K562 (cell line): ENCODE measurements around the gene ANKRD34A. TPM values are rescaled to one million over a fixed set of nuclear protein-coding genes. Genes with fewer than 3 reads are reported as not detected.
A peak's percentile ranks its signal among the peaks of the same experiment; 100 is the strongest.

ENCODE experiments used
- ARHGAP35 ChIP-seq: fragments of 450-650 bp; IDR thresholded peaks from 2 replicates; pipeline ENCODE4 v1.6.1; 2018; ENCODE audit not compliant: partially characterized antibody
- E2F6 ChIP-seq, 2 experiments: IDR thresholded peaks; 2 replicates each; pipeline ENCODE4 v1.6.1; 2011; ENCODE audit warnings: borderline replicate concordance in 1 of 2, control low read depth in 1 of 2, low read depth in 1 of 2, low read length in 1 of 2, mild to moderate bottlenecking in 1 of 2, mixed read lengths in 1 of 2, moderate library complexity in 1 of 2; ENCODE audit not compliant: insufficient read depth in 1 of 2, insufficient read length in 1 of 2, poor library complexity in 1 of 2, severe bottlenecking in 1 of 2; ENCODE audit errors: extremely low read depth in 1 of 2
- ELF1 ChIP-seq: fragments of 200-800 bp; sonication (Bioruptor generic); IDR thresholded peaks from 2 replicates; pipeline ENCODE4 v1.6.1; 2016; ENCODE audit warnings: missing genetic modification characterization, missing compliant biosample characterization
- HNRNPLL ChIP-seq: fragments of 200-400 bp; formaldehyde crosslinking; IDR thresholded peaks from 2 replicates; pipeline ENCODE4 v1.6.1; 2017; ENCODE audit warnings: low read length, low read depth, mild to moderate bottlenecking; ENCODE audit not compliant: poor library complexity, severe bottlenecking
- KDM2B ChIP-seq: fragments of 250-450 bp; sonication (Bioruptor Pico); IDR thresholded peaks from 2 replicates; pipeline ENCODE4 v1.8.0; 2021; ENCODE audit warnings: mild to moderate bottlenecking, moderate library complexity
- KDM4B ChIP-seq, 2 experiments: fragments of 450-650 bp in 1 of 2; sonication (generic) in 1 of 2; IDR thresholded peaks; 2 replicates each; pipeline ENCODE4 v1.6.1; 2016 to 2017; ENCODE audit warnings: borderline replicate concordance in 2 of 2, antibody characterized with exemption in 1 of 2, low read depth in 1 of 2, mild to moderate bottlenecking in 1 of 2
- MTF1 ChIP-seq: fragments of 250-450 bp; sonication (Bioruptor Pico); IDR thresholded peaks from 2 replicates; pipeline ENCODE4 v1.9.0; 2021; ENCODE audit warnings: moderate library complexity, mild to moderate bottlenecking, inconsistent platforms, borderline replicate concordance
- NELFE ChIP-seq: IDR thresholded peaks from 2 replicates; pipeline ENCODE4 v1.6.1; 2011; ENCODE audit warnings: mild to moderate bottlenecking; ENCODE audit not compliant: insufficient read depth, insufficient read length
- NFIC ChIP-seq: fragments of 450-650 bp; IDR thresholded peaks from 2 replicates; pipeline ENCODE4 v1.6.1; 2017; ENCODE audit warnings: mild to moderate bottlenecking, inconsistent platforms
- NFYB ChIP-seq: IDR thresholded peaks from 2 replicates; pipeline ENCODE4 v1.6.1; 2011; ENCODE audit warnings: mild to moderate bottlenecking, moderate library complexity; ENCODE audit not compliant: insufficient read length; ENCODE audit errors: extremely low read depth
- POLR2G ChIP-seq: fragments of 200-400 bp; formaldehyde crosslinking; IDR thresholded peaks from 2 replicates; pipeline ENCODE4 v1.6.1; 2017; ENCODE audit warnings: low read depth, mild to moderate bottlenecking, antibody characterized with exemption, low read length, moderate library complexity
- PURB ChIP-seq: sonication (generic); formaldehyde crosslinking; IDR thresholded peaks from 2 replicates; pipeline ENCODE4 v1.9.0; 2021; ENCODE audit warnings: low read depth, mild to moderate bottlenecking, missing genetic modification reagents
- SNAPC5 ChIP-seq: fragments of 250-450 bp; sonication (Bioruptor Pico); IDR thresholded peaks from 2 replicates; pipeline ENCODE4 v1.8.0; 2021; ENCODE audit warnings: moderate library complexity, mild to moderate bottlenecking, inconsistent platforms
- ZC3H11A ChIP-seq: IDR thresholded peaks from 2 replicates; pipeline ENCODE4 v1.6.1; 2012; ENCODE audit warnings: low read depth, low read length, improper control_type of control experiment
- ZEB2 ChIP-seq: fragments of 450-650 bp; IDR thresholded peaks from 2 replicates; pipeline ENCODE4 v1.6.1; 2016
- ZFP1 ChIP-seq: fragments of 450-650 bp; formaldehyde crosslinking; IDR thresholded peaks from 2 replicates; pipeline ENCODE4 v1.4.0; 2020; ENCODE audit warnings: mild to moderate bottlenecking, mixed read lengths
- ZHX1 ChIP-seq: fragments of 150-350 bp; conservative IDR thresholded peaks from 2 replicates; pipeline ENCODE4 v1.6.1; 2014; ENCODE audit warnings: low read length
- ZNF217 ChIP-seq: sonication (generic); formaldehyde crosslinking; IDR thresholded peaks from 2 replicates; pipeline ENCODE4 v1.8.0; 2022; ENCODE audit warnings: mild to moderate bottlenecking, missing genetic modification reagents
- ZNF232 ChIP-seq: sonication (generic); formaldehyde crosslinking; IDR thresholded peaks from 2 replicates; pipeline ENCODE4 v1.8.0; 2022; ENCODE audit warnings: mild to moderate bottlenecking, missing genetic modification reagents
- ZNF282 ChIP-seq: sonication (generic); formaldehyde crosslinking; IDR thresholded peaks from 2 replicates; pipeline ENCODE4 v1.8.1; 2023; ENCODE audit warnings: missing genetic modification reagents
- ZNF561 ChIP-seq: fragments of 450-650 bp; formaldehyde crosslinking; conservative IDR thresholded peaks from 2 replicates; pipeline ENCODE4 v1.4.0; 2020; ENCODE audit warnings: mild to moderate bottlenecking, moderate library complexity
- ZNF655 ChIP-seq: fragments of 250-450 bp; sonication (Bioruptor Pico); IDR thresholded peaks from 2 replicates; pipeline ENCODE4 v1.5.0; 2021
- ZNF830 ChIP-seq: fragments of 250-450 bp; sonication (Bioruptor Pico); IDR thresholded peaks from 2 replicates; pipeline ENCODE4 v1.5.0; 2021; ENCODE audit warnings: mild to moderate bottlenecking
- polyA plus RNA-seq, 8 experiments: library from polyadenylated mRNA; depleted of rRNA in 4 of 8; stranded (reverse) in 5 of 8; unstranded in 3 of 8; fragments of >200 nt; fragmentation: Nextera tagmentation in 2 of 8; fragmentation: Illumina TruSeq in 1 of 8; extraction: Ambion mirVana in 2 of 8; extraction: Trizol in 1 of 8; gene quantifications; 2 replicates each; pipeline versions ENCODE4 v1.2.1 to v1.2.3, GENCODE V29; 2011 to 2014; ENCODE audit warnings: inconsistent platforms in 1 of 8, missing spikeins in 1 of 8
- total RNA-seq, 7 experiments: library from RNA; depleted of rRNA in 6 of 7; stranded (reverse); fragments of >200 nt in 6 of 7; fragmentation: Illumina TruSeq in 2 of 7; extraction: Trizol in 2 of 7; gene quantifications; 2 replicates each; pipeline versions ENCODE4 v1.2.1 to v1.2.3, GENCODE V29; 2011 to 2021; ENCODE audit warnings: low replicate concordance in 1 of 7

ANKRD34A gene
- total and polyA plus RNA-seq, 9 of the 15 experiments (the other 6 are each of a cell fraction or from before 2014, with no cell fraction given): 0.06 to 1.6 (median 0.43) TPM

- TF ChIP-seq ZHX1: no peak
- TF ChIP-seq SNAPC5 (CRISPR knock-in tag): no peak
- TF ChIP-seq HNRNPLL: peak; percentile 53
- no peak for TF ChIP-seq ZC3H11A
- no peak for TF ChIP-seq PURB (CRISPR knock-in tag)
- TF ChIP-seq ZEB2: peak; percentile 68
- TF ChIP-seq MTF1 (CRISPR knock-in tag): no peak
- no peak for TF ChIP-seq ZNF830 (CRISPR knock-in tag)
- peak; percentile 47 for TF ChIP-seq NFYB
- TF ChIP-seq ZNF282: no peak
- TF ChIP-seq ARHGAP35: no peak
- TF ChIP-seq ZNF655: no peak
- no peak for TF ChIP-seq NFIC
- TF ChIP-seq E2F6 (IDR thresholded peaks at IDR 0.05; ENCODE audit: borderline replicate concordance in 1 of 2, extremely low read depth in 1 of 2, insufficient read depth in 1 of 2, insufficient read length in 1 of 2, low read depth in 1 of 2, low read length in 1 of 2, poor library complexity in 1 of 2, severe bottlenecking in 1 of 2): peak; percentile 36 to 50
- TF ChIP-seq KDM2B: no peak
- no peak for TF ChIP-seq KDM4B (IDR thresholded peaks at IDR 0.05; ENCODE audit: borderline replicate concordance in 2 of 2, low read depth in 1 of 2)
- TF ChIP-seq POLR2G: no peak
- TF ChIP-seq ZNF217 (CRISPR knock-in tag): no peak
- no peak for TF ChIP-seq ZFP1
- TF ChIP-seq ELF1 (tag): peak; percentile 97
- TF ChIP-seq ZNF232 (CRISPR knock-in tag): no peak
- no peak for TF ChIP-seq ZNF561 (CRISPR knock-in tag)
- TF ChIP-seq NELFE: no peak
Measured at GRCh38 chr1:145978854-145979745, 14.7 kb upstream of the ANKRD34A start (continued).
